ENCODE results near the gene KIF16B.

- TF ChIP-seq CTCF (IDR thresholded peaks at IDR 0.05; ENCODE audit: poor library complexity) = no peak
- TF ChIP-seq EZH2 (IDR thresholded peaks at IDR 0.05; ENCODE audit: borderline replicate concordance) = no peak
These were observed 259.3 kb downstream of the KIF16B start for GRCh38 chr20:16313917-16314316.

Measured in hepatocyte (in vitro differentiated cells).